Panc1 (cell line): Measurements from ENCODE around the gene MRPS27.

ENCODE experiments used
- POLR2AphosphoS5 ChIP-seq: IDR thresholded peaks from 2 replicates; pipeline ENCODE4 v1.6.1; 2012; ENCODE audit warnings: mild to moderate bottlenecking, low read depth, low read length, moderate library complexity
- TF ChIP-seq, protein P1 (sequence below): fragments of 450-650 bp; IDR thresholded peaks from 2 replicates; pipeline ENCODE4 v1.5.1; 2017; ENCODE audit warnings: mild to moderate bottlenecking

DNA sequence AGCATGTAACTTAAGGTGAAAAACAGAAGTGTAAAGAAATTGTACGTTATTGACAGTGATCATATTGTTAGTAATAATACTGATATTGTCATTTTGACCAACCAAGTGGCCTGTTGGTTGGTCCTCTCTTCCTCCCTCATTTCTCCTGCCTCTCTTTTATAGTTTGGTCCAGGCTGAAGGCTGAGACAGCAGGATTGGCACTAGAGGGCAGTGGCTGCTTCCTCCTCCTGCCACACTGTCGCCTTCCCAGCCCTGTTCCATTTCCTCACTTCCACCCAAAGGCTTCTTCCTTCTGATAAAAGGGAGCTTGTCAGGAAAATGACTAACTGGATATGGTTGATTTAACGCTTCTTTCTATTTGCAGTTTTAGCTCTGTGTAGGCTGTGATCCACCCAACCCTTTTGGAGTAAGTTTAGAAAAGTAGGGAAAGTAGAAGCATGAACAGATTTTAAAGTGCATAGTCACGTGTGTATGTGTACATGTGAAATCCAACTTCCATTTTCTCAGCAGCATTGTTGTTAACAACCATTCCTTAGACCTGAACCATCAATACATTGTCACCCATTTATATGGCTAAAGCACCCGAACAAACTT is 35.8 kb upstream of the MRPS27 start:
- TF ChIP-seq POLR2AphosphoS5 = no peak
- TF ChIP-seq, protein P1, sequence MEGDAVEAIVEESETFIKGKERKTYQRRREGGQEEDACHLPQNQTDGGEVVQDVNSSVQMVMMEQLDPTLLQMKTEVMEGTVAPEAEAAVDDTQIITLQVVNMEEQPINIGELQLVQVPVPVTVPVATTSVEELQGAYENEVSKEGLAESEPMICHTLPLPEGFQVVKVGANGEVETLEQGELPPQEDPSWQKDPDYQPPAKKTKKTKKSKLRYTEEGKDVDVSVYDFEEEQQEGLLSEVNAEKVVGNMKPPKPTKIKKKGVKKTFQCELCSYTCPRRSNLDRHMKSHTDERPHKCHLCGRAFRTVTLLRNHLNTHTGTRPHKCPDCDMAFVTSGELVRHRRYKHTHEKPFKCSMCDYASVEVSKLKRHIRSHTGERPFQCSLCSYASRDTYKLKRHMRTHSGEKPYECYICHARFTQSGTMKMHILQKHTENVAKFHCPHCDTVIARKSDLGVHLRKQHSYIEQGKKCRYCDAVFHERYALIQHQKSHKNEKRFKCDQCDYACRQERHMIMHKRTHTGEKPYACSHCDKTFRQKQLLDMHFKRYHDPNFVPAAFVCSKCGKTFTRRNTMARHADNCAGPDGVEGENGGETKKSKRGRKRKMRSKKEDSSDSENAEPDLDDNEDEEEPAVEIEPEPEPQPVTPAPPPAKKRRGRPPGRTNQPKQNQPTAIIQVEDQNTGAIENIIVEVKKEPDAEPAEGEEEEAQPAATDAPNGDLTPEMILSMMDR = peak; percentile 81
